Astrocyte of the spinal cord (primary cell): ENCODE results near the gene GBF1.

ENCODE experiments used
- DNase-seq: peaks from one replicate; pipeline ENCODE4 v3.0.0; 2011; ENCODE audit warnings: low read depth, low spot score
- H3K4me3 ChIP-seq: 2 replicates; pipeline ENCODE4 v1.5.1; 2011; ENCODE audit warnings: low read depth, mild to moderate bottlenecking, low read length, moderate library complexity
- CTCF ChIP-seq: IDR thresholded peaks from 2 replicates; pipeline ENCODE4 v1.5.1; 2012; ENCODE audit warnings: low read depth, mild to moderate bottlenecking, low read length, inconsistent platforms
- in situ Hi-C: cut with HindIII; loops from 2 replicates; pipeline ENCODE4 v1.10.0; 2017; ENCODE audit warnings: low sequenced_read_pairs

The GBF1 gene

GRCh38 chr10:102313221-102313896 is 68.0 kb downstream of the GBF1 start:
- no peak for DNase-seq
- in situ Hi-C loops = no loop called here
- no peak overlapping the region for H3K4me3 ChIP-seq
- TF ChIP-seq CTCF = no peak

- DNase-seq = no peak
- no peak for TF ChIP-seq CTCF
- in situ Hi-C loops = no loop called here
- no peak overlapping the region for H3K4me3 ChIP-seq
Measured at GRCh38 chr10:102314801-102315200, 69.5 kb downstream of the GBF1 start.

GRCh38 chr10:102316421-102316820 is 71.1 kb downstream of the GBF1 start:
- no peak overlapping the region for H3K4me3 ChIP-seq
- no peak for TF ChIP-seq CTCF
- no peak for DNase-seq
- in situ Hi-C loops = no loop called here

GRCh38 chr10:102322914-102323313 is 77.6 kb downstream of the GBF1 start:
- no peak overlapping the region for H3K4me3 ChIP-seq
- in situ Hi-C loops = no loop called here
- TF ChIP-seq CTCF = no peak
- DNase-seq = peak; percentile 50

- no peak for TF ChIP-seq CTCF
- H3K4me3 ChIP-seq = no peak overlapping the region
- in situ Hi-C loops = no loop called here
- DNase-seq = no peak
Measured at GRCh38 chr10:102324061-102324460, 78.7 kb downstream of the GBF1 start.

- no peak for DNase-seq
- in situ Hi-C loops = no loop called here
- no peak overlapping the region for H3K4me3 ChIP-seq
- TF ChIP-seq CTCF = no peak
Measured at GRCh38 chr10:102326031-102326430, 80.7 kb downstream of the GBF1 start.
